Fibroblast of lung (primary cell): Measurements from ENCODE around the gene NFAT5. TPM values are rescaled to one million over a fixed set of nuclear protein-coding genes. Genes with fewer than 3 reads are reported as not detected.
A peak's percentile ranks its signal among the peaks of the same experiment; 100 is the strongest.

Source experiments
- DNase-seq, 2 donors: peaks; one replicate each; pipeline versions ENCODE4 v3.0.0 to v3.0.0-alpha.2; 2010; ENCODE audit warnings: low read depth in 2 of 2
- H2AFZ ChIP-seq: 2 replicates; pipeline ENCODE4 v1.5.1; 2012; ENCODE audit warnings: low read length, control low read depth, inconsistent platforms
- H3K27ac ChIP-seq: 2 replicates; pipeline ENCODE4 v1.5.1; 2011; ENCODE audit warnings: low read length, control low read depth; ENCODE audit not compliant: insufficient read depth
- H3K27me3 ChIP-seq: 2 replicates; pipeline ENCODE4 v1.5.1; 2011; ENCODE audit warnings: mild to moderate bottlenecking, low read length; ENCODE audit not compliant: control insufficient read depth, insufficient read depth
- H3K36me3 ChIP-seq: 2 replicates; pipeline ENCODE4 v1.5.1; 2011; ENCODE audit warnings: low read length; ENCODE audit not compliant: control insufficient read depth, insufficient read depth
- H3K4me1 ChIP-seq: 2 replicates; pipeline ENCODE4 v1.5.1; 2011; ENCODE audit warnings: low read length; ENCODE audit not compliant: control insufficient read depth, insufficient read depth; ENCODE audit errors: extremely low read depth
- H3K4me2 ChIP-seq: 2 replicates; pipeline ENCODE4 v1.5.1; 2011; ENCODE audit warnings: low read length, control low read depth; ENCODE audit not compliant: insufficient read depth; ENCODE audit errors: extremely low read depth
- H3K4me3 ChIP-seq, 4 experiments: fragments of 200-600 bp in 1 of 4; sonication (generic) in 1 of 4; replicated peaks in 1 of 4; 2 replicates each; pipeline ENCODE4 v1.5.1; 2011 to 2016; ENCODE audit warnings: low read length in 4 of 4, low read depth in 3 of 4, mild to moderate bottlenecking in 3 of 4, control low read depth in 2 of 4, inconsistent platforms in 1 of 4, mixed read lengths in 1 of 4; ENCODE audit not compliant: insufficient read depth in 1 of 4; ENCODE audit errors: control extremely low read depth in 1 of 4
- H3K79me2 ChIP-seq: 2 replicates; pipeline ENCODE4 v1.5.1; 2012; ENCODE audit warnings: mild to moderate bottlenecking, low read length, inconsistent platforms; ENCODE audit not compliant: control insufficient read depth, insufficient read depth
- H3K9ac ChIP-seq: 2 replicates; pipeline ENCODE4 v1.5.1; 2011; ENCODE audit warnings: mild to moderate bottlenecking, low read length, control low read depth; ENCODE audit not compliant: insufficient read depth
- H3K9me3 ChIP-seq: 2 replicates; pipeline ENCODE4 v1.5.1; 2012; ENCODE audit warnings: low read depth, low read length; ENCODE audit not compliant: control insufficient read depth, insufficient read depth
- H4K20me1 ChIP-seq: 2 replicates; pipeline ENCODE4 v1.5.1; 2011; ENCODE audit warnings: low read length; ENCODE audit not compliant: control insufficient read depth, insufficient read depth; ENCODE audit errors: extremely low read depth
- CTCF ChIP-seq, 2 donors: IDR thresholded peaks in 1 of 2; conservative IDR thresholded peaks in 1 of 2; 1 replicate in 1 of 2; 2 replicates in 1 of 2; pipeline ENCODE4 v1.5.1; 2011 to 2012; ENCODE audit warnings: low read length in 2 of 2, control low read depth in 1 of 2, inconsistent platforms in 1 of 2, low read depth in 1 of 2, mild to moderate bottlenecking in 1 of 2
- EZH2 ChIP-seq: IDR thresholded peaks from 2 replicates; pipeline ENCODE4 v1.5.1; 2012; ENCODE audit warnings: low read length, control low read depth, mild to moderate bottlenecking; ENCODE audit errors: missing control alignments
- polyA plus RNA-seq, 2 donors: library from polyadenylated mRNA; depleted of rRNA in 1 of 2; stranded (reverse) in 1 of 2; unstranded in 1 of 2; fragments of >200 nt; gene quantifications; 2 replicates each; pipeline ENCODE4 v1.2.1, GENCODE V29; 2011 to 2012; ENCODE audit warnings: missing spikeins in 1 of 2
- total RNA-seq: library from RNA; depleted of rRNA; stranded (reverse); fragments of >200 nt; gene quantifications from 2 replicates; pipeline ENCODE4 v1.2.1, GENCODE V29; 2014

The NFAT5 gene
- total and polyA plus RNA-seq, 2 donors (not counting 1 experiment from before 2014, with no cell fraction given): 33.4 to 39.4 TPM

DNA sequence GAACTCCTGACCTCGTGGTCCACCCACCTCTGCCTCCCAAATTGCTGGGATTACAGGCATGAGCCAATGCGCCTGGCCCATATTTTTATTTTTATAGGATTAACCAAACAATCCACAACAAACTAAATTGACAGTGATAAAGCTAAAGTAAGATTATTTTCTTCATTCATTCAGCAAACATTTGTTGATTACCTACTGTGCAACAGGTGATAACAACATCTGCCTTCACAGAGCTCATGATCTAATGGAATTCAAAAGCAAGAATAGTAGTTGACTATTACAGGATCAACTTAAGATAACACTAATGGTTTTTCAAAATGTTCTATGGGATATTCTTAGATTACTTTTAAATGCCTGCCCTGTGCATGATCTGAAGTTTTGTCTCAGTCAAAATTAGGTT, 122.8 kb downstream of the NFAT5 start:
- no peak for DNase-seq
- Histone ChIP-seq H3K27me3 (no peaks in the 10 kb centered on the region), H3K9me3 (no peaks in the 10 kb centered on the region), H3K27ac (no peak overlapping the region), H2AFZ (no peak overlapping the region), H3K9ac (no peak overlapping the region), H3K4me1 (no peaks in the 10 kb centered on the region), H4K20me1 (no peaks in the 10 kb centered on the region), H3K4me3 (no peak overlapping the region), H3K79me2 (no peaks in the 10 kb centered on the region), H3K36me3 (peaks cover 16% of the 10 kb centered on the region), H3K4me2 (no peak overlapping the region)
- no peak for TF ChIP-seq EZH2
- no peak for TF ChIP-seq CTCF (conservative IDR thresholded peaks at IDR 0.05 in 1 of 2, IDR thresholded peaks at IDR 0.05 in 1 of 2; ENCODE audit: low read depth in 1 of 2, low read length in 2 of 2)

DNA sequence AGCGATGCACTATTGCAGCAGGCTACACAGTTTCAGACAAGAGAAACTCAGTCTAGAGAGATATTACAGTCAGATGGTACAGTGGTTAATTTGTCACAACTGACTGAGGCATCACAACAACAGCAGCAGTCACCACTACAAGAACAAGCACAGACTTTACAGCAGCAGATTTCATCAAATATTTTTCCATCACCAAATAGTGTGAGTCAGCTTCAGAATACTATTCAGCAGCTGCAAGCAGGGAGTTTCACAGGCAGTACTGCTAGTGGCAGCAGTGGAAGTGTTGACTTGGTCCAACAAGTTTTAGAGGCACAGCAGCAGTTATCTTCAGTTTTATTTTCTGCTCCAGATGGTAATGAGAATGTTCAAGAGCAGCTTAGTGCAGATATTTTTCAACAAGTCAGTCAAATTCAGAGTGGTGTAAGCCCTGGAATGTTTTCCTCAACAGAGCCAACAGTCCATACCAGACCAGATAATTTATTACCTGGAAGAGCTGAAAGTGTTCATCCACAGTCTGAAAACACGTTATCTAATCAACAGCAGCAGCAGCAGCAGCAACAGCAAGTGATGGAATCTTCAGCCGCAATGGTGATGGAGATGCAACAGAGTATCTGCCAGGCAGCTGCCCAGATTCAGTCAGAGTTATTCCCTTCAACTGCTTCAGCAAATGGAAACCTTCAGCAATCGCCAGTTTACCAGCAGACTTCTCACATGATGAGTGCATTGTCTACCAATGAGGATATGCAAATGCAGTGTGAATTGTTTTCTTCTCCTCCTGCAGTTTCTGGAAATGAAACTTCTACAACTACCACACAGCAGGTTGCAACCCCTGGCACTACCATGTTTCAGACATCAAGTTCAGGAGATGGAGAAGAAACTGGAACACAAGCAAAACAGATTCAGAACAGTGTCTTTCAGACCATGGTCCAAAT, 126.5 kb downstream of the NFAT5 start:
- H3K9ac ChIP-seq: no peak overlapping the region
- H4K20me1 ChIP-seq: no peaks in the 10 kb centered on the region
- no peak for TF ChIP-seq EZH2
- no peak for TF ChIP-seq CTCF (conservative IDR thresholded peaks at IDR 0.05 in 1 of 2, IDR thresholded peaks at IDR 0.05 in 1 of 2; ENCODE audit: low read depth in 1 of 2, low read length in 2 of 2)
- H3K4me3 ChIP-seq: no peak overlapping the region
- peaks cover 19% of the 10 kb centered on the region for H3K36me3 ChIP-seq
- H3K4me2 ChIP-seq: no peak overlapping the region
- H2AFZ ChIP-seq: no peak overlapping the region
- no peaks in the 10 kb centered on the region for H3K9me3 ChIP-seq
- DNase-seq: peak in 1 of 2 donors; percentile 45
- no peaks in the 10 kb centered on the region for H3K4me1 ChIP-seq
- H3K79me2 ChIP-seq: no peaks in the 10 kb centered on the region
- no peak overlapping the region for H3K27ac ChIP-seq
- H3K27me3 ChIP-seq: no peaks in the 10 kb centered on the region

DNA sequence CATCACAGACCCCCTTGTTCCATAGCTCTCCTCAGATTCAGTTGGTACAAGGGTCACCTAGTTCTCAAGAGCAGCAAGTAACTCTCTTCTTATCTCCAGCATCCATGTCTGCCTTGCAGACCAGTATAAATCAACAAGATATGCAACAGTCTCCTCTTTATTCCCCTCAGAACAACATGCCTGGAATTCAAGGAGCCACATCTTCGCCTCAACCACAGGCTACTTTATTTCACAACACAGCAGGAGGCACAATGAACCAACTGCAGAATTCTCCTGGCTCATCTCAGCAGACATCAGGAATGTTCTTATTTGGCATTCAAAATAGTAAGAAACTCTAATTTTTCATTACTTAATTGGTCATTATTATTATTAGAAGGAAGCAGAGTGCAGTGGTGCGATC, 128.2 kb downstream of the NFAT5 start:
- H3K27me3 ChIP-seq: no peaks in the 10 kb centered on the region
- no peaks in the 10 kb centered on the region for H3K9me3 ChIP-seq
- no peak overlapping the region for H3K9ac ChIP-seq
- TF ChIP-seq EZH2: no peak
- TF ChIP-seq CTCF (conservative IDR thresholded peaks at IDR 0.05 in 1 of 2, IDR thresholded peaks at IDR 0.05 in 1 of 2; ENCODE audit: low read depth in 1 of 2, low read length in 2 of 2): no peak
- no peaks in the 10 kb centered on the region for H3K79me2 ChIP-seq
- no peak overlapping the region for H2AFZ ChIP-seq
- H4K20me1 ChIP-seq: no peaks in the 10 kb centered on the region
- peaks cover 19% of the 10 kb centered on the region for H3K36me3 ChIP-seq
- no peak for DNase-seq
- H3K4me3 ChIP-seq: no peak overlapping the region
- no peaks in the 10 kb centered on the region for H3K4me1 ChIP-seq
- no peak overlapping the region for H3K27ac ChIP-seq
- H3K4me2 ChIP-seq: no peak overlapping the region
